HEK293 (cell line): ENCODE data around the gene CLP1.

ENCODE experiments used
- CTCF ChIA-PET: fragments of 350-600 bp; formaldehyde crosslinking; extraction: SDS; loops from one replicate; lab custom pipeline; 2021; ENCODE audit warnings: antibody characterized with exemption; lab: Yijun Ruan, JAX
- POLR2A ChIA-PET: fragments of 300-600 bp; formaldehyde crosslinking; extraction: SDS; loops from one replicate; lab custom pipeline; 2020; ENCODE audit warnings: antibody characterized with exemption, inconsistent platforms; lab: Yijun Ruan, JAX
- H3K27ac ChIP-seq: fragments of 200-500 bp; sonication (Bioruptor generic); 2 replicates; pipeline ENCODE4 v1.5.1; 2014; ENCODE audit warnings: low read depth, low read length, control low read depth, inconsistent platforms; ENCODE audit errors: extremely low read depth
- H3K36me3 ChIP-seq, 2 experiments: fragments of 200-500 bp in 1 of 2; sonication (Bioruptor generic) in 1 of 2; 1 replicate in 1 of 2; 2 replicates in 1 of 2; pipeline ENCODE4 v1.5.1; 2014 to 2017; ENCODE audit warnings: inconsistent platforms in 2 of 2, low read length in 2 of 2; ENCODE audit not compliant: control insufficient read depth in 2 of 2, insufficient read depth in 1 of 2
- H3K4me1 ChIP-seq: fragments of 200-500 bp; sonication (Bioruptor generic); 2 replicates; pipeline ENCODE4 v1.5.1; 2014; ENCODE audit warnings: mild to moderate bottlenecking, low read length, inconsistent platforms; ENCODE audit not compliant: control insufficient read depth, insufficient read depth
- H3K4me3 ChIP-seq: 2 replicates; pipeline ENCODE4 v1.5.1; 2011; ENCODE audit warnings: low read depth, mild to moderate bottlenecking, control low read depth, low read length, moderate library complexity
- H3K9me3 ChIP-seq: fragments of 200-500 bp; sonication (Bioruptor generic); 2 replicates; pipeline ENCODE4 v1.5.1; 2014; ENCODE audit warnings: low read depth, low read length, inconsistent platforms; ENCODE audit not compliant: control insufficient read depth, insufficient read depth
- BCL11A ChIP-seq: fragments of 450-650 bp; formaldehyde crosslinking; IDR thresholded peaks from 2 replicates; pipeline ENCODE4 v1.5.1; 2016; ENCODE audit warnings: low read depth, missing biosample characterization, missing genetic modification characterization
- CTCF ChIP-seq: fragments of 450-650 bp; formaldehyde crosslinking; IDR thresholded peaks from 2 replicates; pipeline ENCODE4 v1.5.1; 2016; ENCODE audit warnings: missing biosample characterization, missing genetic modification characterization
- FEZF1 ChIP-seq: fragments of 450-650 bp; formaldehyde crosslinking; IDR thresholded peaks from 2 replicates; pipeline ENCODE4 v1.5.1; 2016; ENCODE audit warnings: missing biosample characterization, missing genetic modification characterization
- GLIS2 ChIP-seq: fragments of 450-650 bp; formaldehyde crosslinking; IDR thresholded peaks from 2 replicates; pipeline ENCODE4 v1.5.1; 2016; ENCODE audit warnings: missing biosample characterization, missing genetic modification characterization
- HIC1 ChIP-seq: fragments of 450-650 bp; formaldehyde crosslinking; IDR thresholded peaks from 2 replicates; pipeline ENCODE4 v1.5.1; 2016; ENCODE audit warnings: missing biosample characterization, missing genetic modification characterization
- KLF7 ChIP-seq: fragments of 450-650 bp; formaldehyde crosslinking; IDR thresholded peaks from 2 replicates; pipeline ENCODE4 v1.5.1; 2016; ENCODE audit warnings: missing biosample characterization, missing genetic modification characterization, borderline replicate concordance
- MEIS1 ChIP-seq: sonication (generic); formaldehyde crosslinking; IDR thresholded peaks from 2 replicates; pipeline ENCODE4 v1.8.1; 2022; ENCODE audit warnings: missing genetic modification reagents, mild to moderate bottlenecking, borderline replicate concordance
- PRDM1 ChIP-seq: fragments of 450-650 bp; formaldehyde crosslinking; IDR thresholded peaks from 2 replicates; pipeline ENCODE4; 2016; ENCODE audit warnings: missing biosample characterization, missing genetic modification characterization
- PRDM6 ChIP-seq: fragments of 450-650 bp; formaldehyde crosslinking; IDR thresholded peaks from 2 replicates; pipeline ENCODE4 v1.5.1; 2017; ENCODE audit warnings: missing biosample characterization, missing genetic modification characterization
- SCRT2 ChIP-seq: fragments of 450-650 bp; formaldehyde crosslinking; IDR thresholded peaks from 2 replicates; pipeline ENCODE4 v1.5.1; 2016; ENCODE audit warnings: missing biosample characterization, missing genetic modification characterization
- ZBTB7A ChIP-seq: fragments of 450-650 bp; formaldehyde crosslinking; IDR thresholded peaks from 2 replicates; pipeline ENCODE4 v1.5.1; 2016; ENCODE audit warnings: low read depth, missing biosample characterization, missing genetic modification characterization
- ZFP41 ChIP-seq: fragments of 450-650 bp; formaldehyde crosslinking; IDR thresholded peaks from 2 replicates; pipeline ENCODE4 v1.5.1; 2016; ENCODE audit warnings: missing biosample characterization, missing genetic modification characterization, borderline replicate concordance
- ZNF112 ChIP-seq: fragments of 450-650 bp; formaldehyde crosslinking; IDR thresholded peaks from 2 replicates; pipeline ENCODE4 v1.5.0; 2017; ENCODE audit warnings: missing biosample characterization, missing genetic modification characterization
- ZNF138 ChIP-seq: fragments of 450-650 bp; formaldehyde crosslinking; IDR thresholded peaks from 2 replicates; pipeline ENCODE4 v1.5.1; 2016; ENCODE audit warnings: missing biosample characterization, missing genetic modification characterization, borderline replicate concordance
- ZNF16 ChIP-seq: fragments of 450-650 bp; formaldehyde crosslinking; IDR thresholded peaks from 2 replicates; pipeline ENCODE4 v1.5.1; 2016; ENCODE audit warnings: low read depth, missing biosample characterization, missing genetic modification characterization
- ZNF202 ChIP-seq: fragments of 450-650 bp; formaldehyde crosslinking; IDR thresholded peaks from 2 replicates; pipeline ENCODE4 v1.5.1; 2016; ENCODE audit warnings: missing biosample characterization, missing genetic modification characterization, borderline replicate concordance
- ZNF510 ChIP-seq: fragments of 450-650 bp; formaldehyde crosslinking; IDR thresholded peaks from 2 replicates; pipeline ENCODE4 v1.5.1; 2018; ENCODE audit warnings: mild to moderate bottlenecking, missing genetic modification characterization, missing biosample characterization; ENCODE audit not compliant: insufficient replicate concordance
- ZNF513 ChIP-seq: fragments of 450-650 bp; IDR thresholded peaks from 2 replicates; pipeline ENCODE4 v1.5.1; 2018; ENCODE audit warnings: missing biosample characterization, missing genetic modification characterization
- ZNF521 ChIP-seq: fragments of 450-650 bp; formaldehyde crosslinking; IDR thresholded peaks from 2 replicates; pipeline ENCODE4 v1.5.1; 2017; ENCODE audit warnings: missing biosample characterization, mild to moderate bottlenecking, missing genetic modification characterization
- ZNF530 ChIP-seq: fragments of 450-650 bp; formaldehyde crosslinking; IDR thresholded peaks from 2 replicates; pipeline ENCODE4 v1.5.1; 2016; ENCODE audit warnings: low read depth, missing biosample characterization, missing genetic modification characterization
- ZNF555 ChIP-seq: fragments of 450-650 bp; formaldehyde crosslinking; conservative IDR thresholded peaks from 2 replicates; pipeline ENCODE4 v1.5.1; 2017; ENCODE audit warnings: missing biosample characterization, mild to moderate bottlenecking, missing genetic modification characterization, inconsistent platforms
- ZNF639 ChIP-seq: fragments of 450-650 bp; formaldehyde crosslinking; IDR thresholded peaks from 2 replicates; pipeline ENCODE4 v1.5.1; 2016; ENCODE audit warnings: missing biosample characterization, missing genetic modification characterization
- ZNF654 ChIP-seq: fragments of 450-650 bp; formaldehyde crosslinking; IDR thresholded peaks from 2 replicates; pipeline ENCODE4 v1.5.1; 2016; ENCODE audit warnings: low read depth, missing biosample characterization, missing genetic modification characterization
- ZNF785 ChIP-seq: fragments of 450-650 bp; formaldehyde crosslinking; IDR thresholded peaks from 2 replicates; pipeline ENCODE4 v1.5.1; 2016; ENCODE audit warnings: missing biosample characterization, missing genetic modification characterization
- ZNF792 ChIP-seq: fragments of 450-650 bp; formaldehyde crosslinking; IDR thresholded peaks from 2 replicates; pipeline ENCODE4 v1.5.1; 2016; ENCODE audit warnings: missing biosample characterization, missing genetic modification characterization

CLP1 gene

GRCh38 chr11:57641011-57641807, 16.4 kb upstream of the CLP1 start:
- no peak overlapping the region for H3K4me3 ChIP-seq
- no peaks in the 10 kb centered on the region; the same call in 1 of the 2 replicates for H3K4me1 ChIP-seq
- POLR2A ChIA-PET, result interaction anchor here (0.8 to 1.4 kb wide), 7 partner anchors 16 to 296 kb away, joined by 3 to 6 read pairs (median 3); partner anchors contain the start of gene RTN4RL2
- CTCF ChIA-PET, result interaction anchor here (0.6 to 8.6 kb wide), 31 partner anchors 10 to 873 kb away, joined by 3 to 183 read pairs (median 5); partner anchors contain the start of genes MED19, TIMM10, TMX2 and UBE2L6
- no peaks in the 10 kb centered on the region for H3K9me3 ChIP-seq
- H3K27ac ChIP-seq, result no peak overlapping the region
- H3K36me3 ChIP-seq, result no peaks in the 10 kb centered on the region
- TF ChIP-seq PRDM1 (peak; percentile 20; the same call in 1 of the 2 replicates), ZNF785 (no peak), CTCF (tag by site-specific recombination) (0 out of 2 replicates have a peak, but pooled peaks have one; percentile 15), ZNF530 (no peak), ZNF202 (tag by site-specific recombination) (no peak), ZNF654 (tag by site-specific recombination) (peak; percentile 49)
- TF ChIP-seq, all 188 proteins: peak for 3

GRCh38 chr11:57643802-57644201, 13.8 kb upstream of the CLP1 start:
- H3K9me3 ChIP-seq, result no peaks in the 10 kb centered on the region
- no peak overlapping the region for H3K27ac ChIP-seq
- no peaks in the 10 kb centered on the region for H3K4me1 ChIP-seq
- CTCF ChIA-PET, result interaction anchor here (0.5 to 8.6 kb wide), 32 partner anchors 9 to 1059 kb away, joined by 3 to 183 read pairs (median 5); partner anchors contain the start of genes CLP1, TIMM10 and UBE2L6
- H3K36me3 ChIP-seq, result no peaks in the 10 kb centered on the region
- no peak overlapping the region for H3K4me3 ChIP-seq
- POLR2A ChIA-PET, result interaction anchor here (1.1 to 1.9 kb wide), 3 partner anchors 76 to 113 kb away, joined by 3 to 13 read pairs (median 4); partner anchors contain the start of genes SMTNL1, TIMM10 and UBE2L6
- TF ChIP-seq ZNF521 (tag by site-specific recombination) (no peak), ZNF513 (tag by site-specific recombination) (no peak), ZNF639 (tag by site-specific recombination) (no peak), ZNF112 (tag by site-specific recombination) (no peak), HIC1 (tag by site-specific recombination) (no peak), SCRT2 (tag by site-specific recombination) (no peak), ZNF555 (tag by site-specific recombination) (no peak), BCL11A (no peak), ZFP41 (no peak), FEZF1 (tag by site-specific recombination) (no peak), GLIS2 (tag by site-specific recombination) (no peak), ZBTB7A (no peak), ZNF16 (no peak), ZNF138 (no peak), ZNF792 (tag by site-specific recombination) (no peak), MEIS1 (CRISPR knock-in tag) (no peak), PRDM6 (tag by site-specific recombination) (no peak), KLF7 (tag by site-specific recombination) (no peak), ZNF510 (tag by site-specific recombination) (no peak)
